Left colon (tissue), 2 donors: ENCODE data around the gene CCDC136. TPM values are rescaled to one million over a fixed set of nuclear protein-coding genes. Genes with fewer than 3 reads are reported as not detected.

Experiments
- ATAC-seq: fragments of 200-7000 bp; cut with Tn5 transposase; one replicate; pipeline ENCODE4 v1.9.1; 2020; ENCODE audit warnings: mild to moderate bottlenecking, moderate library complexity
- DNase-seq, 2 donors: peaks; one replicate each; pipeline ENCODE4 v3.0.0-alpha.2; 2020
- intact Hi-C, 2 donors: fragments of 100-400 bp; cut with DNase I in 1 of 2; cut with micrococcal nuclease in 1 of 2; formaldehyde crosslinking; loops; one replicate each; pipeline versions ENCODE4 v1.11.2 to v1.14.0; 2022; cut with DNase I, micrococcal nuclease
- total RNA-seq, 2 donors: library from RNA; stranded (reverse); fragmentation: NEBNext Ultra II Directional; extraction: Animal tissue kit (Norgen Biotek cat#: 25700); gene quantifications; one replicate each; pipeline ENCODE4 v1.2.1, GENCODE V29; 2021
- donor health status: DM: no; HTN: no; CAD: no.
- donor health status: DM: yes; HTN: yes; CAD: no.

Gene CCDC136
- total RNA-seq, 2 donors from 2014 or later = 1.5 to 5.6 TPM

GRCh38 chr7:128867842-128868623, 76.3 kb downstream of the CCDC136 start:
- peak; percentile 12 for ATAC-seq
- intact Hi-C loops = no loop called here
- DNase-seq = peak in 1 of 2 donors; percentile 64

GRCh38 chr7:128868624-128869137, 76.9 kb downstream of the CCDC136 start:
- DNase-seq = no peak
- peak; percentile 28 for ATAC-seq
- intact Hi-C loops = no loop called here

DNA sequence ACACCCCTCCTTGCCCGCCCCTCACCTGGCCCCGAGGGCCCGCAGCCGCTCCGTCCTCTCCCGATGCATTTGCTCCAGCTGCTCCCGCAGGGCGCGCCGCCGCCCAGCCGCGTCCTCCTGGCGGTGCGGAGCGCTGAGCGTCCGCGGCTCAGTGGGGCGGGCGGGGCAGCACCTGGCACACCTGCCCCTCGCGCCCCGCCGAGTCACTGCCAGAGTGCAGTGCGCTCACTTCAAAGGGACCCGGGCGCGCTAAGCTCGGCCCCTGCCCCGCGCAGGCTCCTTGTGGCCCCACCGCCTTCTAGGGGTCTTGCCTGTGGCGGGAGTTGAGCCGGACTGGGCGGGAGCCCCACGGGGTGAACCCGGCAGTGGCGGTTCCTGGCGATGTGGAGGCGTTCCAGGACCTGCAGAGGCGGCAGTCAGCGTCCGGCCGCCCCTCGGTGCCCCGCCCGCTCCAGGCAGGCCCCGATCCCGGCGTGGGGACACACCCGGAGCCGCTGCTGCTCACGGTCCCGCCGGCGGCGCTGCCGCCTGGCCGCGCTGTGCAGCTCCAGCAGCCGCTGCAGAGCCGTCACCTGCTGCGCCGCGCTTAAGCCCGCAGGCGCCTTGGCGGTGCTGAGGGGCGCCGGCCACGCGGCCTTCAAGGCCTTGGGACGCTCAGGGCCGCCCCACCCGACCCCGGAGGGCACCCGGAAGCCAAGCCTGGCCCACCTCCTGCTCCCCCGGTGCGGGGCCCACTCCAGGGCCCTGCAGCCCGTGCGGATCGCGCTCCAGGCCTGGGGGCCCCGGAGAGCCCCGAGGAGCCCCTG, 77.6 kb downstream of the CCDC136 start:
- intact Hi-C loops = no loop called here
- ATAC-seq = peak; percentile 85

GRCh38 chr7:128869944-128870285, 78.1 kb downstream of the CCDC136 start:
- ATAC-seq (no peak), DNase-seq (no peak)
- intact Hi-C loops = no loop called here

More for the DNA sequence above, 77.6 kb downstream of the CCDC136 start:
- DNase-seq = peak; percentile 58 to 75

DNA sequence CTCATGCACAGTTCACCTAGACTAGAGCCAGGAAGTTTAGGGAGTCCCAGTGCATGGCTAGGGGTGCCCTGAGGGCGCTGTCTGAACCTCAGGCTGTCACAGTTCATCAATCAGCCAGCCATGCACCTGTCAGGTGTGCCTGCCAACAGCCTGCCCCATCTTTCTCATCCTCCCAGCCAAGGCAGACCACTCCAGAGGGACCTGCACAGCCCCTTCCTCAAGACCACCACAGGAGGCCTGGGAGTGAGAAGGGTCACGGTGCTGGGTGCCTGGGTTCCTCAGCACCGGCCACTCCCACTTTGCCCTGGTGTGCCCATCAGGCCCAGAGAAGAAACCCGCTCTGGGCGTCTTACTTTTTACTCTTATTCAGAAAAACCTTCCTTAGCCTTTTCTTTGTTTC, 79.3 kb downstream of the CCDC136 start:
- DNase-seq = no peak
- intact Hi-C loops = no loop called here
- no peak for ATAC-seq

Other genes starting within 250 kb of the CCDC136 start
- gene GARIN1A, start 119.7 kb upstream of the CCDC136 start, total RNA-seq = 1 to 10 TPM in 1 of 2 donors, under 1 TPM in 1; 0.81 to 1.6 TPM
- gene CALU, start 52.6 kb upstream of the CCDC136 start, total RNA-seq = 10 to 100 TPM; 36.3 to 42.6 TPM
- not detected for gene OPN1SW, start 16.2 kb upstream of the CCDC136 start, total RNA-seq
- gene FLNC, start 38.4 kb downstream of the CCDC136 start, total RNA-seq = 10 to 100 TPM in 1 of 2 donors, 1 to 10 TPM in 1; 2.4 to 41.4 TPM
- gene ATP6V1F, start 70.9 kb downstream of the CCDC136 start, total RNA-seq = 10 to 100 TPM; 65.8 to 78.5 TPM
- gene KCP, start 118.7 kb downstream of the CCDC136 start, total RNA-seq = 1 to 10 TPM in 1 of 2 donors, under 1 TPM in 1; 0.81 to 1.6 TPM
- gene IRF5, start 146.0 kb downstream of the CCDC136 start, total RNA-seq = 1 to 10 TPM; 6.6 to 8.5 TPM